Stimulated activated CD8-positive, alpha-beta memory T cell treated with anti-CD3 and anti-CD28 coated beads, Interleukin-12 subunit alpha, Interleukin-12 subunit beta, amount 100 ng/mL, for 1 hour (primary cell): ENCODE measurements around the gene GOLGA2.

Experiments
- DNase-seq: peaks from one replicate; pipeline ENCODE4 v3.0.0-alpha.2; 2020; ENCODE audit warnings: low read depth

Gene GOLGA2

DNA sequence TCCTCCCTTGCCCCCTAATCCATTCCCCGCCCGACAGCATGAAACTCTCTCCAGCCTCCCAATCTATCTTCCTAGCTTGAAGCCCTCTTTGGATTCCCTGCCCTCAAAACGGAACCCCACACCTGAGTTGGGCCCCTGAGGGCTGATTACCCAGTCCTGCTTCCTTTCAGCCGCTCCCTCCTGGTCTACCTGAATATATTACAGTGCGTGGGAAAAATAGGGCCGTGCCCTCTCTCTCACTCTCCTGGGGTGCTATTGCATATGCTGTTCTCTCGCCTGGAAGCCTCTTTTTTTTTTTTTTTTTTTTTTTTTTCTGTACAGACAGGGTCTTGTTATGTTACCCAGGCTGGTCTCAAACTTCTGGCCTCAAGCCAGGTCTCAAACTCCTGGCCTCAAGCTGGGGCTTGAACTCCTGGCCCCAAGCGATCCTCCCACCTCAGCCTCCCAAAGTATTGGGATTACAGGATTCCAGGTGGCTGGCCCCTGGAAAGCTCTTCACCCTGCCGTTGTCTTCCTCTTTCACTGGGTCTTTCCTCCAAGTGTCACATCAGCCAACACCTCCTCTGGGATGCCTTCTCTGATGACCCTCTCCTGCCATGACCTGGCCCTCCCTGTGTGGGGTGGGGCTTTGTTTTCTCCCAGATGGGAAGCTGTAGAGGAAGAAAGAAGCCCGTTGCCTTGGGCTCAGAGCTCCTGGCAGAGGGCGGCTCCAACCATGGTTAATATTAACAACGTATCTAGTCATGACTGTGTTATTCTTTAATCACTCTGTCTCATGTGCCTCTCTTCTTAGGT is 64.4 kb downstream of the GOLGA2 start:
- no peak for DNase-seq

DNA sequence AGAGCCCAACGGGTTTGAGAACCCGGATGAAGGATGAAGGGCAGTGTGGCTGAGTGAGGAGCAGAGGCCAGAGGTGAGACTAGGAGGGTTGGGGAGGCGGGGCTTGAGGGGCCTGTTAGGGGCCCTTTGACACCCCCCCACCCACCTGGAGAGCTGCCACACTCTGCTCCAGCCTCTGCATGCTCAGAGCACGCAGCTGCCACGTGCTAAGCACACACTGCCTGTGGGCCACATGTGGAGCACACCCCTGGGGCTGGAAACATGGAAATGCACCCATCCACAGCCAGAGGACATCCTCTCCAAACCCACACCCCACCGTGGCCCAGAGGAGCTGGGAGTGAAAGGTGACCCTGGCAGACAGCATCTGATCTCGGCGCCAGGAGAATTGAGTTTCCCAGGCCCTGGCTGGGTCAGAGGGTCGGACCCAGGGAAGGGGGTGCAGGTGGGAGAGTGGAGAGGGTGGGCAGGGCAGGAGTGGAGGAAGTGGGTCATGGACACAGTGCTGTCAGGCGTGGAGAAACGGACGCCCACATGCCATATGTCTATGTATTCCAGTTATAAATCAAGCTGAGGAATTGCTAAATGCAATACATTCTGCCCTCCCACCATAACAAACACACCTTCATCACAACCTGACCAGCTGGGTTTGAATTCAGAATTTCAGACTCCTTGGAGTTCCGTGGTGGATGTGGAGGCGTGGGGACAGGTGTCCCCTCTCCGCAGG is 66.7 kb downstream of the GOLGA2 start:
- no peak for DNase-seq

DNA sequence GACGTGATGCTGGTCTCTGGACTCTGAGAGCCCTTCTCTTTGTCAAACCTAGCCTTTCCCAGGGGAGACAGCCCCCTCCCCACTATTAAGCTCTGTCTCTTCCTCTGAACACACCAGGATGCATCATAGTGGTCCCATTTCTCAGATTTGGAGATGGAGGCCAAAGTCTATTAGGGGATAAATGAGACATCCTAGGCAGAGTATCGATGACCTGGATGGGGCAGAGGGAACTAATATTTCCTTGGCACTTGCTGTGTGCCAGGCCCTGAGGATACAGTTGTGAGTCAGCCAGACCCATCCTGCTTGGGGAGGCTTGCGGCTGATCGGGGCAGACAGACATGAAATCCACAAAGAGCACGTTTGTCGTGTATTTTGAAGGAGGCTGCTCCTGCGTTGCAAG is 67.4 kb downstream of the GOLGA2 start:
- DNase-seq: no peak

DNA sequence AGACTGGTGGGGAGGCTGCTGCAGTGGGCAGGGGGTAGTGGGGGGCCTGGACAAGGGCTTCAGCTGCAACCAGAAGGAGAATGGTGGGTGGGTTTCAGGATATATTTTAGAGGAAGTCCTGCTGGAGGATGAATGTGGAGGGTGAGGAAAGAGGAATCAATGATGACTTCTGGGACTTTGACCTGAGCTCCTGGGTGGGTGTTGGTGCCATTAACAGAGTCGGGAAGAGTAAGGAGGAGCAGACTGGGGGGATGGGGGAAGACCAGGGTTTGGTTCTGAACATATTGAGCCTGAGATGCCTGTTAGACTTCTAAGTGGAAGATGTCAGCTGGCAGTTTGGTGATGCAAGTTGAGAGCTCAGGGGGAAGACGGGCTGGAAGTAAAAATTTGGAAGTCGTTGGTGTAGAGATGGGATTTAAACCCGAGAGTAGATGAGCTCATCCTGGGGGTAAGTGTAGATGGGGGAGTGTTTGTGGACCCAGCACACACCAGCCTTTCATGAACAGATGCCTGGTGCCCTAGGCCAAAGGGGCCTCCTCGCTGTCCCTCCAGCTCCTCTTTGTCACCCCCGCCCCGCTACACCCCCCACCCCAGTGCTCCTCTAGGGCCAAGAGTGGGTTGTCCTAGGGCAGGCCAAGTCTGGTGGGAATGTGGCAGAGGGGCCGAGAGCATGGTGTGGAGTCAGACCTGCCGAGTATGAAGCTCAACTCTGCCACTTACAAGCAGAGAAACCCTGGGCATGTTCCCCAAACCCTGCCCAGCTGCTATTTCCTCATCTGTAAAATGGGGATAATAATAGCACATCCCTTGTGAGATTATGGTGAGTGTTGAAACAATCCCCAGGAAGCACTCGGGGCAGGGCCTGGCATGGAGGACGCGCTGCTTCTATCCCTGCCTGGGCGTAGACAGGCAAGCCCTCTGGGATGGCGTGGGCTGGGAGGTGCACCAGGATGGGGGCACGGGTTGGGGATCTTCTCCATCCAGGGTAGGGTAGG is 68.6 kb downstream of the GOLGA2 start:
- no peak for DNase-seq

DNA sequence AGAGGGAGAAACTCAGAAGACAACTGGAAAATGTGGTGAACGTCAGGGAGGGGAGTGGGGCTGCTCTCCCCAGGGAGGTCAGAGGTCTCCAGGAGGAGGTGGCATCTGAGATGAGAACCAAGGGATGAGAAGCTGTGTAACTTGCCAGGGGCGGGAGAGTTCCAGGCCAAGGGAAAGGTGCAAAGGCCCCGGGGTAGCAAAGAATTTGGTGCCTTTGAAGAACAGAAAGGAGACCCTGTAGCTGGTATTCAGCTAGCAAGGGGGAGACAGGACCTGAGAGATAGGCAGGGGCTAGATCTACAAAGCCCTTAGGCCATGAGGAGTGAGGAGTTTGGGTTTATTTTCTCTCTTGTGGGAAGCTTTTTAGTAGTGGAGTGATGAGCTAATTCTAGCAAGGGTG is 69.3 kb downstream of the GOLGA2 start:
- DNase-seq: no peak
